Trophoblast cell (in vitro differentiated cells and primary cell): Measurements from ENCODE around the gene KRTAP4-9. TPM values are rescaled to one million over a fixed set of nuclear protein-coding genes. Genes with fewer than 3 reads are reported as not detected.
"Not testable (repeated sequence)": the region's sequence is repeated elsewhere in the genome, so short reads cannot be mapped to it uniquely, and the experiment has no call there.

Experiments
- DNase-seq, 2 donors: peaks; one replicate each; pipeline ENCODE4 v3.0.0-alpha.2; 2016
- H2AFZ ChIP-seq: 2 replicates; pipeline ENCODE4 v1.6.1; 2013; ENCODE audit warnings: low read length, moderate library complexity, mild to moderate bottlenecking; ENCODE audit not compliant: insufficient read depth, poor library complexity
- H2AK5ac ChIP-seq: 2 replicates; pipeline ENCODE4 v1.6.1; 2013; ENCODE audit warnings: mild to moderate bottlenecking, low read length
- H2BK120ac ChIP-seq: 2 replicates; pipeline ENCODE4 v1.6.1; 2013; ENCODE audit warnings: low read length, mild to moderate bottlenecking, moderate library complexity; ENCODE audit not compliant: insufficient read depth, poor library complexity
- H2BK12ac ChIP-seq: 2 replicates; pipeline ENCODE4 v1.6.1; 2013; ENCODE audit warnings: mild to moderate bottlenecking, low read length, moderate library complexity
- H2BK5ac ChIP-seq: 2 replicates; pipeline ENCODE4 v1.6.1; 2013; ENCODE audit warnings: low read length, low read depth, moderate library complexity, mild to moderate bottlenecking; ENCODE audit not compliant: poor library complexity
- H3K14ac ChIP-seq: 2 replicates; pipeline ENCODE4 v1.6.1; 2013; ENCODE audit warnings: mild to moderate bottlenecking, low read length
- H3K18ac ChIP-seq: 2 replicates; pipeline ENCODE4 v1.6.1; 2013; ENCODE audit warnings: mild to moderate bottlenecking, low read length
- H3K23ac ChIP-seq: 2 replicates; pipeline ENCODE4 v1.6.1; 2013; ENCODE audit warnings: low read length
- H3K27ac ChIP-seq: 2 replicates; pipeline ENCODE4 v1.5.1; 2013; ENCODE audit warnings: low read depth, mild to moderate bottlenecking, inconsistent platforms, low read length, moderate library complexity
- H3K27me3 ChIP-seq: 2 replicates; pipeline ENCODE4 v1.6.1; 2013; ENCODE audit warnings: inconsistent platforms, mild to moderate bottlenecking, low read length, moderate library complexity; ENCODE audit not compliant: insufficient read depth
- H3K36me3 ChIP-seq, 2 experiments: 1 replicate in 1 of 2; 2 replicates in 1 of 2; pipeline ENCODE4 v1.6.1; 2013; ENCODE audit warnings: low read length in 2 of 2, mild to moderate bottlenecking in 2 of 2, moderate library complexity in 1 of 2; ENCODE audit not compliant: insufficient read depth in 2 of 2, control insufficient read depth in 1 of 2
- H3K4ac ChIP-seq: 2 replicates; pipeline ENCODE4 v1.6.1; 2013; ENCODE audit warnings: low read depth, mild to moderate bottlenecking, low read length, moderate library complexity
- H3K4me1 ChIP-seq, 2 experiments: 1 replicate in 1 of 2; 2 replicates in 1 of 2; pipeline ENCODE4 v1.6.1; 2013; ENCODE audit warnings: low read length in 2 of 2, mild to moderate bottlenecking in 2 of 2, moderate library complexity in 1 of 2; ENCODE audit not compliant: insufficient read depth in 2 of 2, control insufficient read depth in 1 of 2
- H3K4me2 ChIP-seq: 2 replicates; pipeline ENCODE4 v1.6.1; 2013; ENCODE audit warnings: inconsistent platforms, mild to moderate bottlenecking, low read length, moderate library complexity
- H3K4me3 ChIP-seq: 2 replicates; pipeline ENCODE4 v1.5.1; 2013; ENCODE audit warnings: mild to moderate bottlenecking, low read depth, low read length, inconsistent platforms
- H3K79me1 ChIP-seq: one replicate; pipeline ENCODE4 v1.6.1; 2013; ENCODE audit warnings: low read length
- H3K79me2 ChIP-seq: 2 replicates; pipeline ENCODE4 v1.6.1; 2013; ENCODE audit warnings: low read length, mild to moderate bottlenecking; ENCODE audit not compliant: control insufficient read depth, insufficient read depth, poor library complexity
- H3K9ac ChIP-seq: 2 replicates; pipeline ENCODE4 v1.6.1; 2013; ENCODE audit warnings: mild to moderate bottlenecking, low read length
- H3K9me3 ChIP-seq: 2 replicates; pipeline ENCODE4 v1.6.1; 2013; ENCODE audit warnings: low read depth, mild to moderate bottlenecking, control low read depth, inconsistent platforms, low read length; ENCODE audit not compliant: insufficient read depth
- H4K12ac ChIP-seq: 2 replicates; pipeline ENCODE4 v1.6.1; 2013; ENCODE audit warnings: low read depth, mild to moderate bottlenecking, low read length, moderate library complexity
- H4K8ac ChIP-seq: 2 replicates; pipeline ENCODE4 v1.6.1; 2013; ENCODE audit warnings: low read depth, mild to moderate bottlenecking, low read length, moderate library complexity
- H4K91ac ChIP-seq: one replicate; pipeline ENCODE4 v1.6.1; 2013; ENCODE audit warnings: low read depth, mild to moderate bottlenecking, low read length, moderate library complexity
- WGBS: extraction: QIAGEN DNeasy Blood & Tissue Kit; methylation state at CpG from one replicate; pipeline ENCODE4 v1.1.7; 2013; ENCODE audit warnings: missing lambda C conversion rate; ENCODE audit not compliant: insufficient read length, insufficient coverage; ENCODE audit errors: extremely low coverage; 5-methylcytosine and 5-hydroxymethylcytosine counted together
- polyA plus RNA-seq: library from polyadenylated mRNA; stranded (reverse); fragments of 200-250 nt; gene quantifications from 2 replicates; pipeline ENCODE4 v1.2.3, GENCODE V29; 2013

Gene KRTAP4-9
- not detected in 2 replicates for polyA plus RNA-seq

DNA sequence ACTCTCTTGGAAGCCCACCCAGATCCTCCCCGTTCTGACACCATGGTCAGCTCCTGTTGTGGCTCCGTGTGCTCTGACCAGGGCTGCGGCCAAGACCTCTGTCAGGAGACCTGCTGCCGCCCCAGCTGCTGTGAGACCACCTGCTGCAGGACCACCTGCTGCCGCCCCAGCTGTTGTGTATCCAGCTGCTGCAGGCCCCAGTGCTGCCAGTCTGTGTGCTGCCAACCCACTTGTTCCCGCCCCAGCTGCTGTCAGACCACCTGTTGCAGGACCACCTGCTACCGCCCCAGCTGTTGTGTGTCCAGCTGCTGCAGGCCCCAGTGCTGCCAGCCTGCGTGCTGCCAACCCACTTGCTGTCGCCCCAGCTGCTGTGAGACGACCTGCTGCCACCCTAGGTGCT, at the start of gene KRTAP4-9:
Gene KRTAP4-9, plus strand, starts transcription at position 43 of the 400 bp plus-strand sequence. Its CDS starts 0 bp downstream, at position 43.
- not testable (repeated sequence) for H3K14ac ChIP-seq, H4K91ac ChIP-seq
- no CpG with 5 or more reads among the region's 10 CpGs for WGBS

DNA sequence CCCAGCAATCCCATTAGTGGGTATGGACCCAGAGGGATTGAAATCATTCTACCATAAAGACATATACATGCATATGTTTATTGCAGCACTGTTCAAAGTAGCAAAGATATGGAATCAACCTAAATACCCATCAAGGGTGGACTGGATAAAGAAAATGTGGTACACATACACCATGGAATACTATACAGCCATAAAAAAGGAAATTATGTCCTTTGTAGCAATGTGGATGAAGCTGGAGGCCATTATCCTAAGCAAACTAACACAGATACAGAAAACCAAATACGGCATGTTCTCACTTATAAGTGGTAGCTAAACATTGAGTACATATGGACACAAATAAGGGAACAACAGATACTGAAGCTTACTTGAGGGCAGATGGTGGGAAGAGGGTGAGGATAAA, 47.6 kb upstream of the KRTAP4-9 start:
- Histone ChIP-seq H3K23ac (no peak overlapping the region), H4K91ac (no peak overlapping the region), H2AFZ (no peak overlapping the region), H3K4me2 (no peak overlapping the region), H3K27ac (no peak overlapping the region), H3K79me1 (no peaks in the 10 kb centered on the region), H3K14ac (no peak overlapping the region), H4K12ac (no peak overlapping the region), H3K36me3 (no peaks in the 10 kb centered on the region), H3K79me2 (no peaks in the 10 kb centered on the region), H2BK12ac (no peak overlapping the region), H4K8ac (no peak overlapping the region), H2BK5ac (no peak overlapping the region), H3K9ac (no peak overlapping the region), H3K4ac (no peak overlapping the region), H3K18ac (no peak overlapping the region), H3K4me3 (no peak overlapping the region), H3K9me3 (no peaks in the 10 kb centered on the region), H2BK120ac (no peak overlapping the region), H3K4me1 (peaks cover 3 to 6% of the 10 kb centered on the region in 2 experiments), H3K27me3 (no peaks in the 10 kb centered on the region), H2AK5ac (no peak overlapping the region)
- WGBS, result no CpG with 5 or more reads among the region's 1 CpG
- DNase-seq, result no peak

More for the DNA sequence above, at the start of gene KRTAP4-9:
- not testable (repeated sequence) for H2BK120ac ChIP-seq, H4K8ac ChIP-seq, H3K79me2 ChIP-seq, H3K27me3 ChIP-seq, H3K36me3 ChIP-seq, H2AK5ac ChIP-seq, H3K9me3 ChIP-seq, H2BK12ac ChIP-seq, H3K23ac ChIP-seq, H3K27ac ChIP-seq, H3K4me1 ChIP-seq, H3K4ac ChIP-seq, H3K18ac ChIP-seq, DNase-seq, H4K12ac ChIP-seq, H2AFZ ChIP-seq, H3K79me1 ChIP-seq, H3K9ac ChIP-seq, H3K4me3 ChIP-seq, H3K4me2 ChIP-seq, H2BK5ac ChIP-seq

DNA sequence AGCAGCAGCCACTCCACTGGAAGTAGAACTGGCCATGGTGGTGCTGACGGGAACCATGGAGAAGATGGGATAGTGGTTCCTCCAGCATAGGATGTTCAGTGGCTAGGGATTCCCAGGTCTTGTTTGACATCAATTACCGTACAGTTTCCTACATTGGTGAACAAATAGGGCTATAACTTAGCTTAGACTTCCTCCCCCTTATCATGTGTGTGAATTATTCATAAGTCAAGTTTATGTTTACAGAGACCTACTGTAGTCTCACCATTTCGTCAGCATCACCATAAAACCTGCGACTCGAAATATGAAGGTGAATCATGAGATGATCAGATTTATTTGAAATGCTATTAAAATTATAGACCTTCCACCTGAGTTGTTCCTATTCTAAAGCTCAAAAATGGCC, 46.4 kb upstream of the KRTAP4-9 start:
- no peak overlapping the region for H2BK5ac ChIP-seq
- no peaks in the 10 kb centered on the region for H3K9me3 ChIP-seq
- H3K4me2 ChIP-seq, result no peak overlapping the region
- H3K23ac ChIP-seq, result no peak overlapping the region
- H3K27me3 ChIP-seq, result no peaks in the 10 kb centered on the region
- no peaks in the 10 kb centered on the region for H3K79me2 ChIP-seq
- H3K36me3 ChIP-seq, result no peaks in the 10 kb centered on the region
- H2AFZ ChIP-seq, result no peak overlapping the region
- H4K8ac ChIP-seq, result no peak overlapping the region
- H3K14ac ChIP-seq, result no peak overlapping the region
- no peaks in the 10 kb centered on the region for H3K79me1 ChIP-seq
- DNase-seq, result no peak
- H3K4me3 ChIP-seq, result no peak overlapping the region
- no peak overlapping the region for H2AK5ac ChIP-seq
- no peak overlapping the region for H4K91ac ChIP-seq
- H2BK12ac ChIP-seq, result no peak overlapping the region
- no CpG with 5 or more reads among the region's 5 CpGs for WGBS
- H3K27ac ChIP-seq, result no peak overlapping the region
- H4K12ac ChIP-seq, result no peak overlapping the region
- no peak overlapping the region for H3K4ac ChIP-seq
- peaks cover 3 to 6% of the 10 kb centered on the region in 2 experiments for H3K4me1 ChIP-seq
- no peak overlapping the region for H2BK120ac ChIP-seq
- no peak overlapping the region for H3K18ac ChIP-seq
- no peak overlapping the region for H3K9ac ChIP-seq

DNA sequence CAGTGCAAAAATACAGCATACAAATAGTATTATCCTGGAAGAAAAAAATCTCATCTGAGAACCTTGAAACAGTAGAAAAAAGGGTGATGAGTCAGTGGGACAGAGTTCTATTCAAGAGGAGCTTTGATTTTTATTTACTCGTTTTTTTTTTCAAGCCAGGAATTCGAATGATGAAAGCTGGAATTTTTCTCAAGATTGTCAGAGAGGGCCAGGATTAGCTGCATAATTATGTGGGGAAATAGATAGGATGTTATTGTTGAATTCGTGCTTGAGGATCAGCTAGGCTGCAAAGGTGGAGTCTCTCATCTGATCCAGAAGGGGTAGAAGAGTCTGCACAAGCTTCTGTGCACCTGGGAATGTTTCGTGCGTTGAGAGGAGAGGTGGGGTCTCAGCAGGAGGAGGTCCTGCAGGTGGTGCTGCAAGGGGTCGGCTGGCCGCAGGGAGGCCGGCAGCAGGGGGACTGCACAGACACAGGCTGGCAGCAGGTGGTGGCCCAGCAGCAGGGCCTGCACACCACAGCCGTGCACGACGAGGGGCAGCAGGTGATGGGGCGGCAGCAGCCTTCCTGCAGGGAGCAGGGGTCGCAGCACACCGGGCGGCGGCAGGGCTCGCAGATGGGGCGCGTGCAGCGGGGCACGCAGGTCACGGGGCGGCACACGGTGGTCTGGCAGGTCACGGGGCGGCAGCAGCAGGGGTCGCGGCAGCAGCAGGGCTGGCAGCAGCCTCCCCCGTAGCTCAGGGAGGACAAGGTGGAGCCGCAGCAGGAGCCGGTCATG, 45.7 kb upstream of the KRTAP4-9 start:
- peak overlapping the region; percentile 51 for H2BK120ac ChIP-seq
- H3K79me1 ChIP-seq, H2BK12ac ChIP-seq, H3K23ac ChIP-seq, H4K8ac ChIP-seq, H3K36me3 ChIP-seq, H3K4me2 ChIP-seq, H3K27ac ChIP-seq, H4K12ac ChIP-seq, H2BK5ac ChIP-seq, H3K18ac ChIP-seq, H2AK5ac ChIP-seq, H3K27me3 ChIP-seq, H3K79me2 ChIP-seq, H3K9me3 ChIP-seq, H3K4me3 ChIP-seq, H3K9ac ChIP-seq, H3K4ac ChIP-seq, H3K4me1 ChIP-seq, H2AFZ ChIP-seq: not testable (repeated sequence)
- peak overlapping the region; percentile 48 for H4K91ac ChIP-seq
- WGBS, result no CpG with 5 or more reads among the region's 31 CpGs
- peak in 1 of 2 donors; percentile 87 for DNase-seq
- peak overlapping the region; percentile 70 for H3K14ac ChIP-seq
